SK-N-DZ (cell line): ENCODE measurements around the gene ARSB.
"Not testable (repeated sequence)": the region's sequence is repeated elsewhere in the genome, so short reads cannot be mapped to it uniquely, and the experiment has no call there.

ENCODE experiments used
- DNase-seq: peaks from one replicate; pipeline ENCODE4 v3.0.0-alpha.2; 2015; ENCODE audit warnings: low spot score

ARSB gene

DNA sequence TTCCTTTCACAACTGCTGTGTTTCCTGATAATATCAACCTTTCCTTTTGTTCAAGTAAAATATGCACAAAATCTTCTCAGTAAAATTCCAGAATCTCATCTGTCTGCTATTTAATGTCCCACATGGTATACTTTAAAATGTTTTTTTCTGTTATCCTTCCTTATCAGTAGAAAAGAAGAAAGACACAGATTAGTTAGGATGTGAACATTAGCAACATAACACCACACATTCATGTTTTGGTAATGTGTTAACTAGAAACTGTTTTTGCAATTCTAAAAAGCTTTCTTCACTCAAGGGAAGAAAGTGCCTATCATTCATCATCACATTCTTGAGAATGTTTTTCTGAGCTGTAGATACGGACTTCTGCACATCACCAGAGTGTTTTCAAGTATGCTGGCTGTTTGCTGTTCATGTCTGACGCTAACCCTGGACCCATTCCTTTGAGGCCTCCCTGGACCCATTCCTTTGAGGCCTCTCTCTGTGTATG, 10.5 kb upstream of the ARSB start:
- no peak for DNase-seq

DNA sequence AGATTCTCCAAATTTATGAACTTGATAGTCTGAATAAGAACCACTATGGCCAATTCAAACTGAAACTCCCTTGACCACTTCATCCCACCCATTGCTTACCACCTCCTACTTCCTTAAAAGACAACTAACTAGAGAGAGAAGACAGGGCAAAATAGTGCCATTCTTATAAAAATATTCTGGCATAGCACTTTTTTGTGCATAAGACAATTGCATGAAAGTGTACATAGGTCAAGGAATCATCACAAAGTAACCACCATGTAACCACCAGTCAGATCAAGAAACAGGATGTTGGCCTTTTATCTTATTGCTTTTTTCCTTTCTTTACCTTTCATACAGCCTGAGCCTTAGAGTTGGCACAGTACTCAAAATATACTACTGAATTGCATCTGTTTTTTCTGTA, 8.1 kb upstream of the ARSB start:
- no peak for DNase-seq

GRCh38 chr5:78992146-78992545, 7.0 kb upstream of the ARSB start:
- DNase-seq = no peak

- no peak for DNase-seq
Measured at GRCh38 chr5:78989080-78989479, 4.0 kb upstream of the ARSB start.

DNA sequence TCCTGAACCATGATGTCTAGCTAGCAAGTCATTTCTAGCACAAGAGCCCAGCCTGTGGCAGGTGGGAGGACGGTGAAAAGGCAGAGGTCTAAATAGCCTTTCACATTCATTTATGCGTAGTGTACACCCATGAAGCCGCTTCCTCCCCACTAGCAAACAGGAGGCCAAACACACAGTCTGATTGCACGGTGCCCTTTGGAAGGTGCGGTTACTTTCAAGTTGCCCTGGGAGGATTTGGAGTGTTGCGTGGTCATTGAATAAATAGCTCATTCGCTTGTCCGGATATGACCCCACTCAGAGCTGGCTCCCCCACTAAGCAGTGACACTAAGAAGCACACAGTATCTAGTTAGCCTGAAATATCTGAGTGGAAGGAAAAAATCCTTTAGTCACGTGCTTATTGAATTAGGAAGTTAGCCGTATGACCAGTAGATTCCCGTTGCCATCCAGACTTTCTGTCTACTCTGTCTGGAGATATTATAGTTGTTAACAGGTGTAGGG, 664 bp upstream of the ARSB start:
- peak; percentile 53 for DNase-seq

DNA sequence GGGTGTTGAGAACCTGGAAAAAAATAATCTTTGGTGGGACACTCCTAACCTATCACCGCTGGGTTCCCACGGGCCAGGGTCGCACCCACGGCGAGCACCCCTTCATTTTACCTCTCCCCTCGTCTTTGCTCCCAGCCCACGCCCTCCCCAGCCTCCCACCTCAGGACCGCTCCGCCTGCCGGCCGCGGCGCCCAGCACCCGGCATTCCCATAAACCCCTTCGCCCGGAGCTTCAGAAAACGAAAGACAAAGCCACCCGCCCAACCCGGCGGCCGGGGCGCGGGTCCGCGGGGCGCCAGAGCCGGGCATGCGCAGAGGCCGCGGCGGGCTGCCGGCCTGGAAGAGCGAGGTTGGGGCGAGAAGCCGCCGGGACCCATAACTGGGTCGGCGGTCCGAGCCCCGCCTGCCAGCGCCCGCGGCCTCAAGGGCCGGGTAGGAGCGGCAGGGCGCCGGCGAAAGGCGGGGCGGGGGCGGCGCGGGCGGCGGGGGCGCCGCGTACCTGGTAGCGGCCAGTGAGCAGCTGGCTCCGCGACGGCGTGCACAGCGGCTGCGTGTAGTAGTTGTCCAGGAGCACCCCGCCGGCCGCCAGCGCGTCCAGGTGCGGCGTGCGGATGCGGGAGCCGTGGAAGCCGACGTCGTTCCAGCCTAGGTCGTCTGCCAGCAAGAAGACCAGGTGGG, 533 bp downstream of the ARSB start:
- peak; percentile 88 for DNase-seq

GRCh38 chr5:78983601-78984438, 1.3 kb downstream of the ARSB start:
- no peak for DNase-seq

GRCh38 chr5:78983194-78983593, 1.9 kb downstream of the ARSB start:
- DNase-seq = not testable (repeated sequence)

DNA sequence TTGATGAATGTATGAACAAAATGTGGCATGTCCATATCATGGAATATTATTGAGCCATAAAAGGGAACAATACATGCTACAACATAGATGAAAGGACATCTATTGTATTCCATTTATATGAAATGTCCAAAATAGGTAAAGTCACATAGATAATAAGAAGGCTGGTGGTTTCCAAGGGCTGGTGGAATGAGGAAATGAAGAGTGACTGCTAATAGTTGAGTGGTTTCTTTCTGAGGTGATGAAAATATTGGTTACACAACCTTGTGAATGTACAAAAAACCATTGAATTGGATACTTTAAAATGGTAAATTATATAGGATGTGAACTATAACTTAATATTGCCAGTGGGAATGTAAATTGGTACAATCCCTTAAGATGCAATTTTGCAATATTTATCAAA, 5.2 kb downstream of the ARSB start:
- no peak for DNase-seq

- DNase-seq = no peak
Measured at GRCh38 chr5:78979117-78979742, 5.9 kb downstream of the ARSB start.

GRCh38 chr5:78975035-78975434, 10.1 kb downstream of the ARSB start:
- DNase-seq = no peak

DNA sequence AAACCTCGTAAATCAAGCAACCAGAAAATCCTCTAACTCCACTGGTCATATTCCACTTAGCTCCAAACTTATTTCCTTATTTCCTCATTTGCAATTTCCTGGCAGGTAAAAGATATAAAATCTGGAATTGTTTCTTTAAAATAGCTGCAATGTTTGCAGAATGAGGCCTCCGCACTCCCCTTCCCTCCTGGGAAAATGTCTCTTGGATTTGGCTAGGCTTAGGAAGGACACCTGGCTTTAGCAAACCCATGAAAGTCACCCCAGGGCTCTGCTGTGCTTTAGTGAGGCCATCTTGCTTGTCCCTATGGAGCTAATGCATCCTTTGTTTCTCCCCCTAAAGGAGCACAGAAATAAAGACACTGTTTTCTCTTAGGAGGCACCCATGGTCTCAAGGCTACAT, 10.5 kb downstream of the ARSB start:
- DNase-seq = no peak

GRCh38 chr5:78974011-78974410, 11.1 kb downstream of the ARSB start:
- DNase-seq = no peak

DNA sequence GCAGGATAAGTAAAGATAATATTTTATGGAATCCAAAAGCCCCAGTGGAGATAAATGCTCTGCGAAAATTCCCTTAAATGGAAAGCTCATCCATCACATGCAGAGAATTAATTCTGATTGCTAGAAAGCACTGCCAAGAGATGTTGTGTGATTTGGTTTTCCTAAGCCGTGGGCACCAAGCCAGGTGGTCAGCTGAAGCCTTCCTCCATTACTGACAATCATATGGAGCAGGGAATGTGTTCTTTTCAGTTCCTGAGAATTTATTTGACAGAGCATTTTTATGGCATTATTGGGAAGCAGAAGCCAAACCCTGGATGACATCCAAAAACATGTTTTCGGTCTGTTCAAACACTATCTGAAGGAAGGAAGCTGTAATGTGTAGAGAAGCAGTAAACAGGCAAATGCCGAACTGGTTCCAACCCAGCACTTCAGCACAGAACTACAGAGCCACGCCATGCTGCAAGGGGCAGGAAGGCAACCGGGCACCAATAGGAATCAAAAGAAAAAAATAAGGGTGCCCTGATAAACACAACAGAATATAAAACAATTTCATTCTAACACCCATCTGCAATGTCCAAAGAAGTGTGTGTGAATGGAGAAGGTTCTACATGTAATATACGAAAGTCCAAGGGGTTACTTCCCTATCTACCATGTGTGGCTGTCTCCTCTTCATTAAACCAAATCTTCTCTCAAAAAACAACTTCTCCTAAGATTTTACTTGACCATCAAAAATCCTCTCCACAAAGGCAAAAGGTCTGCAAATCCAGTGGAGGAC, 12.3 kb downstream of the ARSB start:
- no peak for DNase-seq

DNA sequence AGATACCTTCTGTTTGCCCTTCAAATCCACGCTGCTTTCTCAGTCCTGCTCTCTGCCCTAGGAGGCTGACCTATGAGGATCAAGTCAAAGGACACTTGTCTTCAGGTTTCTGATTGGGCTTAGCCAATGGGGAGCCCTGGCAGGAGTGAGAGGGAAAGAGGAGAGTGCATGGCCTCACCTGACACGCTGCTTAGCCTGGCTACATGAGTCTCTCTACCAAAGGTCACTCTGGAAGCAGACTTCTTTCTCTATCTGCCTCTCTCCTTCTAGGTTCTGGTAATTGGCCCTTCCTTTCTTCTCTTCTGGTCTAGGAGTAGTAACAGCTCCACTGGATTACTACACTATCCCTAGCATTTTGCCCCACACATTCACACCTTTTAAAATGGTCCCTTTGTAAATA, 13.1 kb downstream of the ARSB start:
- DNase-seq = no peak

DNA sequence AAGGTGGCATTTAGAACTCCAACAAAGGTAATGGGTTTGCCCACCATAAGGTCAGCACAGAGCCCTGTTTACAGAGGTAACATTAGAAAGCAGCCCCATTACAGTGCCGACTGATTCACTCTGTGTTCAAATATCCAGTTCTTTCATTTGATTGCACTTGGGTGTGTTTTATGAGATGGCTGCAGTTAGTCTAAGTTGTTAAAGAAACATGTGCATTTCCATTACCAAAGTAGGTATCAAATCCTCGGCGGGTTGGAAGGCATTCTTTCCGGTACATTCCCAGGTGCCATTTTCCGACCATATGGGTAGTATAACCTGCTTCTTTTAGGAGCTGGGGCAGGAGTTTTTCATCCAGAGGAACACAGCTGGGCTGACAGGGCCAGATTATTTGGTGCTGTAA, 16.3 kb downstream of the ARSB start:
- DNase-seq = no peak

GRCh38 chr5:78964889-78965288, 20.2 kb downstream of the ARSB start:
- DNase-seq = peak; percentile 73

- DNase-seq = no peak
Measured at GRCh38 chr5:78961743-78962142, 23.4 kb downstream of the ARSB start.

GRCh38 chr5:78959767-78960166, 25.3 kb downstream of the ARSB start:
- no peak for DNase-seq

DNA sequence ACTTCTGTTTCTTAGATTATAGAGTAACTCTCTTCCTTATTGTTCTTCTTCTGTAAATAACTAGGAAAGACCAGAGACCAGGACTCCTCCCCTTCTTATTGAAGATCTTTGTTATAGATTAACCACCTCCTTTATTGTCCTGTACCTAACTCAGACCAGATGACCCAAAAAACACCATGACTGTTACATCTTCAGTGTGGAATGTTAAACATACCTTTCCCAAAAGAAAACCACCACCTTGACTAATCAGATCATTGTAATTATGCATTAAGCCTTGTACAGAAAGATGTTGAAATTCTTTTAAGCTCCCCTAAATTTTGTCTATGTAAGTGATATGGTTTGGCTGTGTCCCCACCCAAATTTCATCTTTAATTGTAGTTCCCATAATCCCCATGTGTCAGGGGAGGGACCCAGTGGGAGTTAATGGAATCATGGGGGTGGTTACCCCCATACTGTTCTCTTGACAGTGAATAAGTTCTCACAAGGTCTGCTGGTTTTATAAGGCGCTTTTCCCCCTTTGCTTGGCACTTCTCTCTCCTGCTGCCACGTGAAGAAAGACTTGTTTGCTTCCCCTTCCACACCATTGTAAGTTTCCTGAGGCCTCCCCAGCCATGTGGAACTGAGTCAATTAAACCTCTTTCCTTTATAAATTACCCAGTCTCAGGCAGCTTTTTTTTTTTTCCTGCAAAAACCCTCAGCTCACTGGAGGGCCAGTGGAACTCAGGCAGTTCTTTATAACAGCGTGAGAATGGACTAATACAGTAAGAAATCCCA, 26.3 kb downstream of the ARSB start:
- no peak for DNase-seq

- no peak for DNase-seq
Measured at GRCh38 chr5:78956901-78957300, 28.2 kb downstream of the ARSB start.
